Adrenal gland (tissue), 5 donors: ENCODE results near the gene ADK.

ENCODE experiments used
- POLR2A ChIP-seq, 2 donors: fragments of 450-650 bp; IDR thresholded peaks; one replicate each; pipeline ENCODE4 v1.6.1; 2017; ENCODE audit warnings: antibody characterized with exemption in 2 of 2, mild to moderate bottlenecking in 2 of 2, moderate library complexity in 1 of 2
- TF ChIP-seq, protein P1 (sequence below), 6 experiments: fragments of 450-650 bp in 4 of 6; fragments of 200-600 bp in 2 of 6; sonication (generic) in 1 of 6; IDR thresholded peaks; 1 replicate in 5 of 6; 2 replicates in 1 of 6; pipeline versions ENCODE4 v1.5.1 to v1.8.0; 2016 to 2021; ENCODE audit warnings: antibody characterized with exemption in 6 of 6, mild to moderate bottlenecking in 2 of 6, moderate library complexity in 1 of 6
- donor health status: DM: no; HTN: no; CAD: no.

DNA sequence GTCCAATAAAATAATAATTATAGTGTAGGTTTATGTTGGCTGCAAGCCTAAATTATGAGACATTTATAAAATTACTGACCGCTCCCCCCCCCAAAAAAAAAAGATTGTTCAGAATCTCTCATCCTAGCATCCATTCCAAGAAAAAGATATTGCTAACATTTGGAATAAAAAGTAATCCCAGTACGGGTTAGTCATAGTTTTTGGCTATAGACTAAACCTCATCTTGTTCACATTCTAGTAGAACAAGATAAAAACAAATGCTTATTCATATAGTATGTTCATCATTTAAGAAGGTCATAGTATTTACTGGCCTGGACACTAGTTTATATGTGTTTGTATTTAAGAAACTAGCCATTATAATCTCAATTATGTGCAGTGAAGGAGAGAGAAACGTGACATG, 44.0 kb downstream of the ADK start:
- no peak for TF ChIP-seq POLR2A (IDR thresholded peaks at IDR 0.05)
- TF ChIP-seq, protein P1, sequence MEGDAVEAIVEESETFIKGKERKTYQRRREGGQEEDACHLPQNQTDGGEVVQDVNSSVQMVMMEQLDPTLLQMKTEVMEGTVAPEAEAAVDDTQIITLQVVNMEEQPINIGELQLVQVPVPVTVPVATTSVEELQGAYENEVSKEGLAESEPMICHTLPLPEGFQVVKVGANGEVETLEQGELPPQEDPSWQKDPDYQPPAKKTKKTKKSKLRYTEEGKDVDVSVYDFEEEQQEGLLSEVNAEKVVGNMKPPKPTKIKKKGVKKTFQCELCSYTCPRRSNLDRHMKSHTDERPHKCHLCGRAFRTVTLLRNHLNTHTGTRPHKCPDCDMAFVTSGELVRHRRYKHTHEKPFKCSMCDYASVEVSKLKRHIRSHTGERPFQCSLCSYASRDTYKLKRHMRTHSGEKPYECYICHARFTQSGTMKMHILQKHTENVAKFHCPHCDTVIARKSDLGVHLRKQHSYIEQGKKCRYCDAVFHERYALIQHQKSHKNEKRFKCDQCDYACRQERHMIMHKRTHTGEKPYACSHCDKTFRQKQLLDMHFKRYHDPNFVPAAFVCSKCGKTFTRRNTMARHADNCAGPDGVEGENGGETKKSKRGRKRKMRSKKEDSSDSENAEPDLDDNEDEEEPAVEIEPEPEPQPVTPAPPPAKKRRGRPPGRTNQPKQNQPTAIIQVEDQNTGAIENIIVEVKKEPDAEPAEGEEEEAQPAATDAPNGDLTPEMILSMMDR (IDR thresholded peaks at IDR 0.05) = no peak
